Measurements from ENCODE around the gene TUBB2A.

The TUBB2A gene

GRCh38 chr6:3128356-3129108 is 28.8 kb downstream of the TUBB2A start:
- in situ Hi-C loops (cut with MboI; ENCODE audit: low sequenced_read_pairs), result loop anchor here (10.0 to 25.0 kb wide), 2 partner anchors 126 to 609 kb away; partner anchors contain the start of gene PSMG4

- in situ Hi-C loops (cut with MboI; ENCODE audit: low sequenced_read_pairs), result loop anchor here (10.0 to 25.0 kb wide), 2 partner anchors 129 to 611 kb away; partner anchors contain the start of gene PSMG4
Observed at GRCh38 chr6:3125815-3126214, 31.5 kb downstream of the TUBB2A start.

- in situ Hi-C loops (cut with MboI; ENCODE audit: low sequenced_read_pairs), result loop anchor here (10.0 to 25.0 kb wide), 2 partner anchors 130 to 613 kb away; partner anchors contain the start of gene PSMG4
Observed at GRCh38 chr6:3124667-3125066, 32.7 kb downstream of the TUBB2A start.

- in situ Hi-C loops (cut with MboI; ENCODE audit: low sequenced_read_pairs), result loop anchor here (10.0 kb wide), 1 partner anchor 132 kb away; the partner anchor contains the start of gene PSMG4
Observed at GRCh38 chr6:3122823-3123182, 34.5 kb downstream of the TUBB2A start.

GRCh38 chr6:3120765-3121089 is 36.6 kb downstream of the TUBB2A start:
- in situ Hi-C loops (cut with MboI; ENCODE audit: low sequenced_read_pairs), result loop anchor here (10.0 kb wide), 1 partner anchor 134 kb away; the partner anchor contains the start of gene PSMG4

DNA sequence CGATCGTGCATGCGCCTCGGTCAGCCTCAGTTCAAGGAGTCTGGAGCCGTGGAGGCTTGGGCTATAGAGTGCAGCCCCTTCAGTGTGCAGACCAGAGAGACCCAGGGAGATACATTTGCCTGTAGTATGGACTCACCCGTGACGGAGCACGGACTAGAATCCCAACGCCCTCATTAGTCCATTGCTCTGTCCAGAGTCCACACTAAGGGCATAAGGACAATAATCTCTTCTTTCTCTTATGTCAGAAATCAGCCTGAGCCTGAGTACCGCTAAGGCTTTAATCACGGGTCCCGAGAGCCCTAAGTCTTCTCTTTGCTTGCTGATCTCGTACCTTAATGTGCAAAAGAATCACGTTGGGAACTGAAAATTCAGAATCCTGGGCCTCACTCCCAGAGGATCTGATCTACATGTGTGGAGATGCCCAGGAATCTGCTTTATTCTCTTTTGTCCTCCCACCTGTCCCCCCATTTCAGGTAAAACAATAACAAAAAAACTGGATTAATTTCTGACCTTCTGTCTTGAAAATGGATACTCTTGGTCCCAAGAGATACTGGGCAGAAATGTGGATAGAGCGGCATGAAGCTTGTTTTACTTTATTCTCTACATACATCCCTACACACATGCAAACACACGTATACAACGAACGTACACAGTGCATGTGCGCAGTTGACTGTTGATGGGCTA is 38.2 kb downstream of the TUBB2A start:
- in situ Hi-C loops (cut with MboI; ENCODE audit: low sequenced_read_pairs), result no loop called here

GRCh38 chr6:3118353-3119039 is 38.8 kb downstream of the TUBB2A start, which contains the start of gene BPHL:
Gene BPHL, plus strand, starts transcription at chr6:3118711. Its CDS starts 30 bp downstream, at chr6:3118741.
- in situ Hi-C loops (cut with MboI; ENCODE audit: low sequenced_read_pairs), result no loop called here

- in situ Hi-C loops (cut with MboI; ENCODE audit: low sequenced_read_pairs), result no loop called here
Observed at GRCh38 chr6:3117912-3118352, 39.4 kb downstream of the TUBB2A start.

DNA sequence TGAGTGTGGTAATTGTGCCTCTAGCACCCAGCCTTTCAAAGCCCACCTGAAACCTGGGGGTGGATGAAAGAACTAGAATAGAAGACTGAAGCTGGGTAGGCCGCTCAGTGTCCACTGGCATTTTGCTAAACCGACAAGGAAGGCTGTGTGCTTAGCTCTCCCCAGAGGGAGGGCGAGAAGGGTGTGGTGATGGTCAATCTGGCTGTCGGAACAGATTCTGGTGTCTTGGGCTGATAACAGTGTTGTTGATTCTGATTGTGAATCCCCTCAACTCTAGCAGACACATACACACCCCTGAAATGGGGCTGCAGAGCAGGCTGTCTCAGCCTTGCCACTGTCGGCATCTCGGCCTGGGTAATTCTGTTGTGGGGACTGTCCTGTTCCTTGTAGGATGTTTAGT is 43.0 kb downstream of the TUBB2A start:
- in situ Hi-C loops (cut with MboI; ENCODE audit: low sequenced_read_pairs), result no loop called here

- in situ Hi-C loops (cut with MboI; ENCODE audit: low sequenced_read_pairs), result no loop called here
Observed at GRCh38 chr6:3109761-3110160, 47.6 kb downstream of the TUBB2A start.

DNA sequence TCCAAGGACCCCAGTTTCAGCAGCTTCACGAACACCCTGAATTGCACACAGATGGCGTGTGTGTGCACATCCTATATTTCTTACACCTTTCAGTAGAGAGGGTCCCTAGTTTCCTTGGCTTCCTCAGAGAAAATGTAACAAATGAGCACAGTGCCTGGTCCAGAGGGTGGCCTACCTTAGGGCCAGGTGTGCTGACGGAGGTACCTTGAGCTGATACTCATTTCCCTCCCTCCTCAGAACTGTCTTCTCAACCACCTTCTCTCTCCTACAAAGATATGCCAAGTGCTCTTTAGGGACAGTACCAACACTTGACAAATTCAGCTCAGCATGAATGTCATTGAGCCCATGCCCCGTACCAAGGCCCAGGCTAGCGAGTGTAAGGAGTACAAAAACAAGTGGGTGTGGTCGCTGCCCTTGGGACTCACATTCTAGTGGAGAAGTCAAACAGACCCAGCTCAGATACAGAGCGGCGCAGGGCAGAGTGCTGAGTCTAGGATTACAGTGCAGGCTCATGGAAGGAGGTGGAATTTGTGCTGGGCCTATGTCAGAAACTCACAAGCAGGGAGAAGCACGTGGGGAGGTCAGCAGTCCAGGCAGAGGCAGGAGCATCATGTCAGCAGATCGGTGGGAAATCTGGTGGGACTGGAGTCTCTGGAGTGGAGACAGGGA is 48.5 kb downstream of the TUBB2A start:
- in situ Hi-C loops (cut with MboI; ENCODE audit: low sequenced_read_pairs), result no loop called here
